A549 treated with Hydrocortisone at 1 μM for 4 hours (cell line): ENCODE data around the gene GPR149. TPM values are rescaled to one million over a fixed set of nuclear protein-coding genes. Genes with fewer than 3 reads are reported as not detected.

Experiments
- total RNA-seq: library from RNA; stranded (reverse); fragments of 200-300 nt; extraction: Qiagen RNA extraction; gene quantifications from 5 replicates; pipeline ENCODE4 v1.2.3, GENCODE V29; 2022

The GPR149 gene
- total RNA-seq = not detected in 5 replicates

GRCh38 chr3:154430014-154430413 is at the start of gene GPR149:
TSS of gene GPR149 (minus strand) at chr3:154430190. CDS start at chr3:154429615, 575 bp downstream.

GRCh38 chr3:154323891-154324738 is 105.9 kb downstream of the GPR149 start, which contains the start of gene DHX36:
TSS of gene DHX36 (minus strand) at chr3:154324487. CDS start at chr3:154324416, 71 bp downstream.

Other genes starting within 250 kb of the GPR149 start
- gene DHX36, start 105.7 kb downstream of the GPR149 start, total RNA-seq = 58.2 to 63.7 TPM (median 59.9 TPM) in 5 replicates